ENCODE data around the gene IRF5.
A peak's percentile ranks its signal among the peaks of the same experiment; 100 is the strongest.

IRF5 gene

DNA sequence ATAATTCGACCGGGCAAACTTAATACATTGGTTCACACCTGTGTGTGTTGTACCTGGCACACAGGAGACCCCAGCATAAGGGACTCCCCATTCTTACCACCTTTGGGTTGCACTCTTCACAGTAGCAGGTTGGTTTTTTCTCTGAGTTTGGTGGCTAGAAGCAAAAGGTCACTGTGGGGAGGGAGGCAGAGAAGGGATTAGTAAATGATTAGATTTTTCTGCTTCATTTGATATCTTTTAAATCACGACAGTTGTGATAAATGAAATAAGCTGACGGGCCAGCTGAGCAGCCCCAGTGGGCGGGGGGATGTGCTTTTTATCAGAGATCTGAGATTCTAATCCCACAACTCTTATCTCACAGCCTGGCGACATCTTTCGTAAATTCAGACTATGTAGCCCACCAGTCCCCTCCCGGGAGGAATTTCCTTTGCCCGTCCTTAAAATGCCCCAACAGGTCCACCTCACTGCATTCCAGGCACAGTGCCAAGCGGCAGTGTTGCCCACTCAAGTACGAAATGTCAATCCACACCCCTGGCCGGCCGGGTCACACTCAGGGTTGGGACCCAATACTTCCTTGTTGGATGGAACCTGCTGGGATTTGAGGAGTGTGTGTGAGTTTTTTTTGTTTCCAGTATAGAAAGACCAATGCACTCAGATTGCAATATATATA, 16.7 kb upstream of the IRF5 start:
- DNase-seq: no peak

DNA sequence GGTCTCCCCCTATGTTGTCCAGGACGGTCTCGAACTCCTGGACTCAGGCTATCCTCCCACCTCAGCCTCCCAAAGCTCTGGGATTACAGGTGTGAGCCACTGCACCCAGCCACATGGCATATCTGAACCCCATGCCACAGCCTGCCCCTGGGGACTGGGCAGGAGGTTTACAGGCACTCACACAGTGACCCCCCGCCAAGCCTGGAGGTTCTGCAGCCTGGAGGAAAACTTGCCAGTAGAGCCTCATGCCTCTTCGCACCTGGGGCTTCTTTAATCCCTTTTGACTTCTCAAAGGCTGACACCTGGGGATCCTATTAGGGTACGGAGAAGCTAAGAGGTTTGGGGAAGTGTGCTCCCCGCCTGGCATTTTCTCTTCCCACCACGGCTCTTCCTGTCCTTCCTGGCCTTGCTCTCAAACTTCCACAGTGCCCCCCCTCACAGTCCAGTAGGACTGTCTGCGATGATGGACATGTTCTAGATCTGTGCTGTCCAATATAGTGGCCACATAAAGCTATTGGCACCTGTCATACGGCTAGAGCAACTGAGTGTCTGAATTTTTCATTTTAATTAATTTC, 15.8 kb upstream of the IRF5 start:
- DNase-seq: no peak

DNA sequence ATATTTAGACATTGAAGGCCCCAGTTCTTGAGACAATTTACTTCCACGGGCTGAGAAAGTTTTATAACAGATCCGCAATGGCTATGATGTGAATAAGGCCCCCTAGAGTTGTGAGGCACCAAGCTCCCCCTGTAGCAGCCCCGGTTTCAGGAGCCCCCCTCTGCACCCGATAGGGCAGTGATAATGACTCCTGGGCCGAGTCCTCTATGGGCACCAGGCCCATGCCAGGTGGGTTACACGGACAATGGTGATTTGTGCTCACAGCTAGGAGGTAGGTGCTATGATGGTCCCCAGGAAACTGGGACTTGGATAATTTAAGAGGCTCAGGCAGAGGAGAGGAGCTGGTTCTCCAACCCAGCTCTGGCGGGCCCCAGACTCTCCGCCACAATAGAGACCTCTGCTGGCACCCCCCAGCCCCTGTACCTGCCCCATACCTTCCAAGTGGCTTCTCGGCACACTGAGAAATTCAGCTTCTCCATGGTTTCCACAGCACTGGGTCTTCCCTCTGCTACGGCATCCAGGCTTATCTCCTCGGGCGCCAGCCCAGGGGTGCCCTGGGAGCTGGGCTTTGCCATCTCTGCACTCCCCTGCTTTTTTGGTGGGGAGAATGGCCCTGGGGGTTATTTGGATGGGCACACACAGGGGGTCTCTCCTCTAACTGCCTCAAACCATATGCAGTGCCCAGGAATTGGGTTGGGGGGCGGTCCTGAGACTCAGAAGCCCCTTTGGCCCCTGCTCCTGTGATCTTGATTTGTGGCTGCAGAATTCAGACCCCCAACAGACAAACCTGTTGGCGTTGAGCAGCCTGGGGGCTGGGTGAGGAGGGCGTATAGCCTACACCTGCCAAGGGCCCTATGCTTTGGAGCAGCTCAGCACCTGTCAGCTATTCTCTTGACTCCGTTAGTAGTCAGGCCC, 15.0 kb upstream of the IRF5 start:
- no peak for DNase-seq

DNA sequence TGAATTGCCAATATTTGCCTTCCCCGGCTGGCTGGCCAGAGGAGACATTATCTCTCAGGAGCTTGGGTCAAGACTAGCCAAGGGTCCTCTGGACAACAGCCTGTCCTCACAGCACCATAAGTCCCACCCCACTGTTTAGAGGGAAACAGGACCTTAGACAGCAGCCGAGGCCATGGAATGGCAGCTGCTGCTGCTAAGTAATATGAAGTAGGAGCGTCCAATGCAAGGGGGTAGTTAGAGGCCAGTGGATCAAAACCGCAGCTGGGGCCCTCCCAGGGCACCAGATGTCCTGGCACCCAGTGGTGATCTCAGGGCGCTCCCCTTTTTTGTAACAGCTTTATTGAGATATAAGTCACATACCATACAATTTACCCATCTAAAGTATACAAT, 14.3 kb upstream of the IRF5 start:
- no peak for DNase-seq

DNA sequence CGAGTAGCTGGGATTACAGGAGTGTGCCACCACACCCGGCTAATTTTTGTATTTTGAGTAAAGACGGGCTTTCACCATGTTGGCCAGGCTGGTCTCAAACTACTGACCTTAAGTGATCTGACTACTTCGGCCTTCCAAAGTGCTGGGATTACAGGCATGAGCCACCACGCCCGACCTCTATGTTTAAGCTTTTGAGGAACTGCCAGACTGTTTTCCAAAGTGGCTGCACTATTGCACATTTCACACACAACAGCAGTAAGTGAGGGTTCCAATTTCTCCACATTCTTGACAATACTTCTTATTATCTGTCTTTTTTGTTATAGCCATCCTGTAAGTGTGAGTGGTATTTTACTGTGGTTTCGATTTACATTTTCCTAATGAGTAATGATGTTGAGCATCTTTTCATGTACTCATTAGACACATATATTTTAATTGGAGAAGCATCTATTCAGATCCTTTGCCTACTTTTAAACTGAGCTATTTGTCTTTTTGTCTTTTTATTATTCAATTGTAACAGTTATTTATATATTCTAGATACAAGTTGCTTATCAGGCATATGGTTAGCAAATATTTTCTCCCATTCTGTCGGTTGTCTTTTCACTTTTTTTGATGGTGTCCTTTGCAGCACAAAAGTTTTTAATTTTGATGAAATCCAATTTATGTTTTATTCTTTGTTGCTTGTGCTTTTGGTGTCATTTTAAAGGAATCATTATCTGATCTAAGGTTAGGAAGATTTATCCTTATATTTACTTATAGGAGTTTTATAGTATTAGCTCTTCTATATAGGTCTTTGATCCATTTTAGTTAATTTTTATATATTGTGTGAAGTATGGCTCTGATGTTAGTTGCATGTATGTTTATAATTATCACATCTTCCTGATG, 12.8 kb upstream of the IRF5 start:
- DNase-seq: no peak

DNA sequence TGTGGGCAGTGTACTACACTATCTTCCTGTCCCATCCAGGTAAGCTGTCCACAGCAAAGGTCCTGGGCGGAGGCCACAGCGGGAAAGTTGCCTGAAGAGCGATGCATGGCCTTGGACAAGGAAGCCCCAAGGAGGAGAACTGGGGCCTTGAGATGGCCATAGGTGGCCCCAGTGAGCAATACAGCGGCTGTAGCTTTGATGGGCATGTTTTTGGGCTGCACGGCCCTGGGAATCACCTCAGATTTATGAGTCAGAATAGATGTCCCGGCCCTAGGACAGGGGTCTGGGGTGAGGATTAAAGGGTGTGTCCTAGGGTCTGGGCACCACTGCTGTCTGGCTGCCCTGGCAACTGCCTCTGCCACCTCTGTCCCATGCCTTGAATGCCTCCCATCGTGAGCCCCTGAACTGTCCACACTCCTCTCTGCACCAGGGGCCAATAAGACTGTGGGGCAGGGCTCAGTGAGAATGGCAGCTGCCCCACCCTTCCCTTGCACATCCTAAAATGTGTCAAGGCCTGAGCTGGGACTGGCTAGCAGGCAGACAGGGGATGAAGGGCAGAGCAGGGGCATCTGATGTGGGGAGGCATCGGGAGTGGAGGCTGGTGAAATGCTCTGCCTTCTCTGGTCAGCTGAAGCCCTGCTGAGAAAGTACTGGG, 9.4 kb upstream of the IRF5 start:
- no peak for DNase-seq

DNA sequence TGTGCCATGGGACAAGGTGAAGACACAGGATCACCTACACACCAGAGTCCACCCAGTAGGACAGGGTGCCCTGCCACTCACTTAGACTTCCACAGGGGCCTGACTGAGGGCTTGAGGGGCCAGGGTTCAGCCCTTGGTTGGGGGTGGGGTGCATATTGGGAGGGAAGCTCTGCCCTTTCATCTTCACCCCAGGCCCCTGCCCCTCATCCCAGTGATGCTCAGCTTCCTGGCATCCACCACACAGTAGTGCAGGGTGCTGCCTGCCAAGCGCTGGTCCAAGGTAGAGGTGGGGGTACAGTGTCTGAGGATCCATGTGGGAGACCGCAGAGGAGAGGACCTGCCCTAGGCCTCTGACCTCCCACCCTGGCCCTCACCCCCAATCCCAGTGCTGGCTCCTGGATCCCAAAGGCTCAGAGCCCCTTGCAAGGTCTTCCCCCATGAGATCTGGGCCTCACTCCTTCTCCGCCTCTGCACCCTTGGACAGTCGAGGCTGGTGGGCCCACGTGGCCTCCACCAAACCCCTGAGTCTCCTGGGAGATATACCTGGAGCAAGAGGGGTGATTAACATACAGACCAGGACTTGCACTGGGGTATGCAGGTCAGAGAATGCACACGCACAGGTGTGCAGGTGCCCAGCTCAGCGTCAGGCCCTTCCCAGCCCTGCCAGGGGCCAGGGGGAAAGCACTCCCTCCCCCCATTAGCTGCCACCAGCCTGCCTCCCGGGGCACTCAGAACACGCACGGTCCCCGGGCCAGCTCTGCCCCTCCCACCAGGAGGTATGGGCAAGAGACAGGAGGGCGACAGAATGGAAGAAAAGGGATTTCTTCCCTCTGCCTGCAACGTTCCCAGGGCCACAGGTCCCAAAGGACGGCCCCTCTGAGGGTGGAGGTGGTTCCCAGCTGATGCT, 8.6 kb upstream of the IRF5 start:
- DNase-seq: no peak

DNA sequence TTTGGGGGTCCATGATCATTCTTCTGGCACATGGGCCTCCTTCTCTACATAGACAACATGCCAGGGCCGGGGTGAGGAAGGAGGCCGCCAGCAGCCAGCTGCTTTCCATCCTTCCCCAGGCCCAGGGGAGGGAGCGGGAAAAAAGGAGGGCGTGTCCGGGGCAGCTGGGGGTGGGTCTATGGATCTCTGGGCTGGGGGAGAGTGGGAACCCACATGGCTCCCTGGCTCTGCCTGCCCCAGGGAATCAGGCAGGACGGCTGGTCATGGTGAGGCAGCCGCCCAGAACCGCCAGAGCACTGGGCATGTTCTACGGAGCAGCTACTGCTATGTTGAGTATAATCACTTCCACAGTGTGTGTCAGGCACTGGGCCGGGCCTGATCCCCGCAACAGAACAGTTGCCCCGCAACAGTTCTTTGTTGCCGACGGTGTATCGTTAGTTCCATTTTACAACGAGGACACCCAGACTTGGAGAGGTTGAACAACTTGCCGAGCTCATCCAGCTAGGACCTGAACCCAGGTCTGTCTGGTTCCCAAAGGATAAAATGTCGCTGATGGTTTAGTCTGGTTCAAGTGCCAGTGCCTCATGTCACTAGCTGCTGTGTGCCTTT, 6.4 kb upstream of the IRF5 start:
- no peak for DNase-seq

DNA sequence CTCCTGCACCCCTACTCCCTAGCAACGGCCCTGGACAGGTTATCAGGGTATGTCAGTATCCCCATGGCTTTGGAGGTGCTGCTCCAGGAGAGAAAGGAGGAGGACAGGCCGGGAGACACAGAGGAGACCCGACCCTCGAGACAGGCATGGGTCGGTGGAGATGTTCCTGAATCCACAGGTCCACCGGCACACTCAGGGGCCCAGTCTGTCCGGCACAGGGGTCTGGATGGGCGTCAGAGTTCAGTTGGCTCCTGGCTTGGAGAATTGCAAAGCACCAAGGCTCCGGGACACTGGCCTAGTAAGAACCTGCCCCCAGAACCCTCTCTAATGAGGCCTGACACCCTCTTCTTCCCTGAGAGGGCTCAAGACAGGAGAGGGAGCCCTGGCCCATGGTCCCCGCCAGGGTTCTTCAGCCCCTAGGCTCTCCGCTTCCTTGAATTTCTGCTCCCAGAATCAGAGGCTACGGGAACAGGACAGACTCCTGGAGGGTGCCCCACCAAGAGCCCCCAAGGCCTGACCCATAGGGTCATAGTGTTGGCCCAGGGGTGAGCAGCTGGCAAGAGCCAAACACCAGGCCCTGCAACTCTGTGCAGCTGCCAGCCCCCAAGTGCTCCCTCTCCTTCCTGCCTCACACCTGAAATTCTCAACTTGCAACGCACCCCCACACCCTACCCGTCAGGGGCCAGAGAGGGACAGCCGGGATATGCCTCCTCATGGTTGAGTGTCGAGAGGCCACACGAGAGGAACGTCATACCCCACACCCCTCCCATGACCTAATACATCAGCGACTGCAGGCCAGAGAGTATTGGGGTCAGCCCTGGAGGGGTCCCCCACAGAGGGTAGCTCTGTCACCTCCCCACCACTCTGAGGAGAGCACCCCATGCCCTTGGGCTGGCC, 5.5 kb upstream of the IRF5 start:
- no peak for DNase-seq

DNA sequence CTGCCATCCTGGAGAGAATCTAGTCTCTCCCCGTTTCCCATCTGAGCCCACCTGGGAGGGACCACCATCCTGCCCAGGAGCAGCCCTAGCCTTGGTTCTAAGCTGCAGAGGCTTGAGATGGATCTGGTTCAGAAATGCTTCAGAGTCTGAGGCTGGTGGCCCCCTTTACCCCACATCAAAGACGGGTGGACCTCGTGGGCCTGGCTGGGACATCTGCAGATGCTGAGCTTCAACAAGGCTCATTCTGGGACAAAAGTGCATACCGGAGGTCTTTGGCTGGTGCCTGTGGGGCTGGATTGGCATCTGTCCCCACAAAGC, 4.9 kb upstream of the IRF5 start:
- DNase-seq: no peak

DNA sequence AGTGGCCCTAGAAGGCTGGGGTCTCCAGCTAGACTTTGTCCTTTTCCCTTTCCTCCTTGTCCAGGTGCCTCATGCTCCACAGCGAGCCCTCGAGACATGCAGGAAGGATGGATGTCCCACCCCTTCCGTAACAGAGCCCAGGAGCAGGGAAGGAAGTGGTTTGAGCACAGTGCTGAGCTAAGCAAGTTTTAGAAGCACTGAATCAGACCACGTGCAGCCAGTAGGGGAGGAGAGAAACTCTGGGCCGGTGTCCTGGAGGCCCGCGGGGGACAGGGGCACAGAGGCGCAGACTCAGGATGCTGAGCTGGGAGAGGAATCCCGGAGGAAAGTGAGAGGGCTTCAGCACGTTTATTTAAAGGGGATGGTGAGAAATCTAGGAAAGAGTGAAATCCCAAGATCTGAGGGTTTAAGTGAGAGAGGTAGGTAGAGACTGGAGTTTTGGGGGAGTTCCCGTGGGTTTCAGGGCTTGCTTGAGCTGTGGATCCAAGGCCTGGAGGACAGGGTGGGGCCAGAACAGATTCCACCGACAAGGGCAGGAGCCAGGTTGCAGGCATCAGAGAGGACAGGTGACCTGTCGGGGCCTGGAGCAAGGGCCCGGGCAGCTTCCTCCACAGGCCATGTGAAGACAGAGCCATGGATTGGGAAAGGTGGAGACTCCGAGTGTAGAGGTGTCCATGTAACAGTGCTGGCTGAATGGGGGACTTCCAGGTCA, 4.4 kb upstream of the IRF5 start:
- DNase-seq: peak in 6 of 14 donors; percentile 21 to 62 (median 40)

DNA sequence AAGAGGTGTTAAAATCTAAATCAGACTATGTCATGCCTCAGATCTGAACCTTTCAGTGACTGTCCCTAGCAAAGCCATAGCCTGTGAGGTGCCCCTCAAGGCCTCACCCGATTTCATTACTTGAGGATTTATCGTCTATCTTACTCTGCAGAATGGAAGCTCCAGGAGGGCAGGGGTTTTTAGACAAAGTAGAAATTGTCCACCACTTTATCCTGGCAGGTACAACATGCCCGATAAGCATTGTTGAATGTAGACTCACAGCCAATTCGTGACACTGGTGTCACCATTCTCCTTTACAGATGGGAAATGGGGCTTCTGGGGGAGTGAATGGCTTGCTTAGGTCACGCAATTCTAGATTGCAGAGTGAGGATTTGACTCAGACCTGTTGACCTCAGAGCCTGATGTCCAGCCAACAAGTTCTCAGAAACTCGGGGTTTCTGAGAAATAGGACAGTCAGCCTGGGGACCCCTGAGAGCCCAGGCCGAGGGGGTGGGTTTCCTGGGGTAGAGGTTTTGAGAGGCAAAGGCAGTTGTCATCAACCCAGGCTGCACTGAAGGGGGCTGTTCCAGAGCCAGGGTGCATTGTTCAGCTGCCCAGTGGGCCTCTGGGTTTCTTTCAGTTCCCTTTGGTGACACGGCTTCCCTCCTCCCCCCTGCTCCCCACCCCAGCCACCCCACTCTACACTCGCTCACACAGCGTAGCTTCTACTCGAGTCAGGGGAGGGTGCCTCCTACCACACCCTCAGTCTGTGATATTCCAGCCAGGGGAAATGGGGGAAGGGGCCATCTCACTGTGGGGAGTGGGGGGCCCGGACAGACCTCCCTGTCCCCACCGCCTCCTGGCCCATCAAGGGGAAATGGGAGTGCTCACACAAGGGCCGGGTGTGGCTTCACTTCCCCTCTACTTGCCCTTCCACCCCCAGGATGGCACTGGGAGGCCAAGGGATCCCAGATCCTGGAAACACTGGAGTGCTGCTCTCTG, 3.1 kb upstream of the IRF5 start:
- DNase-seq: peak in 5 of 14 donors; percentile 20 to 43 (median 33)

DNA sequence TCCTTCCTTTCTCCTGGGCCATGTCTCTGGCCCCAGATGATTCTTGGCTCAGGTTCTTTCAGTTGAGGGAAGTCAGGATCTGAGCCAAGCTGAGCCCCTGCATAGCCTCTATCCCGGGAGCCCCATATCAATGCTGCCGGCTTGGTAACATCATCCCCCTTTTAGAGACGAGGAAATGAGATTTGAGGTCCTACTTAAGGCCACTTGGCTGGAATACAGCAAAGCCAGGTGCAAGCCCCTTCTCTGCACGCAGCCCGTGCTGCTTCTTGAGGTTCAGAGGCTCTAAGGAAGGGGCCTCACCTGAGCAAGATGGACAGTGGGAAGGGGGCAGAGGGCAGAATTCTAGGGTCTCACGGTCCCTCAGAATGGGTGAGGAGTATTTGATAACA, 2.4 kb upstream of the IRF5 start:
- no peak for DNase-seq

DNA sequence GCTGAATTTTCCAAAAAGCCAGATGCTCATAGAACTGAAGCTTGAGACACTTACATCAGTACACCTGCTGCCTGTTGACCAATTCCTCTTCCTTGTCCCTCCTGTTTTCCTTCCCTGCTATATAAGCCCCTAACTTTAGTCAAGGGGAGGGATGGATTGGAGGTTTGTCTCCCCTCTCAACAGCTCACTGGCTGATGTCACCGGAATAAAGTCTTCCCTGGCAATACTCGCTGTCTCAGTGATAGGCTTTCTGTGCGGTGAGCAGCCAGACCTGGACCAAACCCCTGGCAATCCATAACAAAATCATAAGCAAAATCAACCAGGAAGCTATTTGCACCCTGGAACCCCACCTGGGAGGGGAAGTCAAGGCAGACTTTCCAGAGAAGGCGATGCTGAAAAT, 929 bp upstream of the IRF5 start:
- no peak for DNase-seq

DNA sequence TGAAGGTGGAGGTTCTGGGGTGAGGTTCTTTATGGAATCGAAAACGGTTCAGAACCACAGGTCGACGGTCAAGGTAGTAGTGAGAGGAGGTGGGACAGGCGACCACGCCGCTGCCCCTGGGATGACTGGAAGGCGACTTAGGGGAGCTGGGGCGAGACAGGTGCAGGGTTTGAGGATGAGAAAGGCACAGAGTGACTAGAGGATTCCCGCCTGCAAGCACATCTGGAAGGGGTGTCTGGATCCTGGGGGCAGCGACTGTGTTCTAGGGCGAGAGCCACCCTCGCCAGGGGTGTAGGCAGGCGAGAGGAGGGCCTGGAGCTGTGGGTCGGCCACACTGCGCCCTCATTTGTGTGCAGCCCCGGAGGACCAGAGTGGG, 468 bp upstream of the IRF5 start:
- DNase-seq: no peak

DNA sequence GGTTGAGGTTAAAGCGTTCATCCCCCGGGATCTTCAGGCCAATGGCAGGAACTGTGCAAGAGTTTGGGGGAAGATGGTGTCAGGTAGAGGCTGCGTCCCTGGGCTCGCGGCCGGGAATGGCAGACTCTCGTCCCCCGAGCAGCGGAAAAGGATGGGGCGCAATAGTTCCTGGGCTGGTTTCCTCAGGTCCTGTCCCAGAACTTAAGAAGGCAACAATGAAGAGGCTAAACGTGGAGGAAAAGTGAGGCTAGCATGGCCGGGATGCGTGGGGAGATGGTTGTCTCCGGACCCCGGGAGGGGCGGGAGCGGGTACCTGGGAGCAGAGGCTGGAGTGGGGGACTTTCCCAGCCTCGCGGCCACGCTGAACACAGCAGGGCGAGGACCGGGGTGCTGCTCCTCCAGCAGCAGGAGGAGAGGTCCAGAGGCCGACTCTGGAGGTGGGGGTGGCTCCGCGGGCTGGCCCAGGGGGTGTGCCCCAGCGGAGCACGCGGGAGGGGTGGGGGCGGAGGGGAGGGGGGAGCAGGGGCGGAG, 882 bp downstream of the IRF5 start:
- peak in 2 of 14 donors; percentile 20 to 39 for DNase-seq

DNA sequence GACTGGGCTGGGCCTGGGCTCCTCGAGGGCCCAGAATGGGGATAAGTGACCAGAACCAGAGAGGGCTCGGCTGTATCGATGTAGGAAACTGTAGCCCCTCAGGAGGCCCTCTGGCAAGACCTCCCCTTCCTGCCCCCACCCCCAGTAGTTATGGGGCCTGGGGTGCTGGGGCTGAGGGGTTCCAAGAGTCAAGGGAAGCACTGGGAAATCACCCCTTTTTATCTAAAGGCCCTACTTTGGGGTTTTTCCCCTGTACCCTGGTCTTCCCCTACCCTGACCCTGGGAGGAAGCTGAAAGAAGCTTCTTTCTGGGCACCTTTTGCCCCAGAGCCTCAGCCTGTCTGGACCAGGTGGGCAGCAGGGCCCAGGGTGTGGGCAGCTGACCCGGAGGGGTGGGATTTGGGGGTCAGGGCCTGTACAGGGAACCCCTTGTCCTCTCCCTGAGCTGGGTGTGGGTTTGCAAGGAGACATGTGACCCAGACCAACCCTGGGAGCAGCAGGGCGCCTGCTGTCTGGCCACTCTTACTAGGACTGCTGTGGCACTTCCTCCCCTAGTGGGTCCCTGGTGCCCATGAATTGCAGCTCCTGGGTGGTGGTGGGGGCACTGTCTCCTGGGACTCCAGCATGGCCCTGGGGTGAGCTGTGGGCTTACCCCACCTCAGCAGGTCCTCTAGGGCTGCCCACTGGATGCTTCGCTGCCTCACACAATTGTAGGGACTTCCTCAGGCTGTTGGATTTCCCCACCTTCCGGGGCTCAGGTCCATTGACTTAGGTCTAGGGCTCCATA, 1.5 kb downstream of the IRF5 start:
- peak in 4 of 14 donors; percentile 19 to 53 (median 35) for DNase-seq
